IMR-90 (cell line): ENCODE results near the gene RDH13. TPM values are rescaled to one million over a fixed set of nuclear protein-coding genes. Genes with fewer than 3 reads are reported as not detected.

Source experiments
- ATAC-seq: fragments of 200-7000 bp; cut with Tn5 transposase; 2 replicates; pipeline ENCODE4 v1.9.1; 2020; ENCODE audit warnings: low read depth, mild to moderate bottlenecking, moderate library complexity
- BruUV-seq: library from RNA; stranded (reverse); fragments of 400-500 nt; replicated peaks from 2 replicates; lab custom pipeline; 2021; lab: Mats Ljungman, UMichigan
- CTCF ChIA-PET: fragments of 300-600 bp; formaldehyde crosslinking; extraction: SDS; loops from one replicate; lab custom pipeline; 2021; ENCODE audit warnings: antibody characterized with exemption; lab: Yijun Ruan, JAX
- POLR2A ChIA-PET: fragments of 300-600 bp; sonication (Branson Sonifier 250); formaldehyde crosslinking; loops from one replicate; lab custom pipeline; 2022; ENCODE audit warnings: antibody characterized with exemption; ENCODE audit not compliant: unreplicated experiment; lab: Charles Lee
- DNase-seq: peaks from one replicate; pipeline ENCODE4 v3.0.0; 2013
- H2AFZ ChIP-seq: replicated peaks from 2 replicates; pipeline ENCODE3; 2013; ENCODE audit warnings: low read length, mild to moderate bottlenecking; ENCODE audit not compliant: poor library complexity
- H2AK5ac ChIP-seq: 2 replicates; pipeline ENCODE4 v1.6.1; 2013; ENCODE audit warnings: low read depth, low read length, inconsistent platforms
- H2AK9ac ChIP-seq: replicated peaks from 2 replicates; pipeline ENCODE3; 2013; ENCODE audit warnings: mild to moderate bottlenecking, low read depth, low read length, moderate library complexity; ENCODE audit not compliant: poor library complexity
- H2BK120ac ChIP-seq: 2 replicates; pipeline ENCODE4 v1.6.1; 2013; ENCODE audit warnings: low read depth, low read length, inconsistent platforms
- H2BK15ac ChIP-seq: 3 replicates; pipeline ENCODE4 v1.6.1; 2013; ENCODE audit warnings: low read depth, low read length, inconsistent platforms
- H2BK20ac ChIP-seq: 2 replicates; pipeline ENCODE4 v1.6.1; 2013; ENCODE audit warnings: low read depth, mild to moderate bottlenecking, inconsistent platforms, low read length, moderate library complexity
- H2BK5ac ChIP-seq: 2 replicates; pipeline ENCODE4 v1.6.1; 2013; ENCODE audit warnings: mild to moderate bottlenecking, low read depth, low read length, inconsistent platforms; ENCODE audit not compliant: poor library complexity, severe bottlenecking
- H3K14ac ChIP-seq: replicated peaks from 2 replicates; pipeline ENCODE4 v1.6.1; 2013; ENCODE audit warnings: low read depth, low read length, inconsistent platforms
- H3K18ac ChIP-seq: 2 replicates; pipeline ENCODE4 v1.6.1; 2013; ENCODE audit warnings: low read depth, low read length, control low read depth
- H3K23ac ChIP-seq: 2 replicates; pipeline ENCODE4 v1.6.1; 2013; ENCODE audit warnings: low read depth, low read length, inconsistent platforms
- H3K27ac ChIP-seq: 2 replicates; pipeline ENCODE4 v1.5.1; 2013; ENCODE audit warnings: mild to moderate bottlenecking, control low read depth, low read length; ENCODE audit not compliant: insufficient read depth
- H3K27me3 ChIP-seq: 2 replicates; pipeline ENCODE4 v1.6.1; 2013; ENCODE audit warnings: low read length; ENCODE audit not compliant: control insufficient read depth, insufficient read depth
- H3K36me3 ChIP-seq: 2 replicates; pipeline ENCODE4 v1.6.1; 2013; ENCODE audit warnings: low read length, mixed read lengths; ENCODE audit not compliant: control insufficient read depth, insufficient read depth
- H3K4ac ChIP-seq: 2 replicates; pipeline ENCODE4 v1.6.1; 2013; ENCODE audit warnings: low read depth, low read length, inconsistent platforms
- H3K4me1 ChIP-seq: 2 replicates; pipeline ENCODE4 v1.6.1; 2013; ENCODE audit warnings: low read length, mixed read lengths; ENCODE audit not compliant: control insufficient read depth, insufficient read depth
- H3K4me2 ChIP-seq: 2 replicates; pipeline ENCODE4 v1.6.1; 2013; ENCODE audit warnings: low read depth, mild to moderate bottlenecking, control low read depth, low read length, moderate library complexity
- H3K4me3 ChIP-seq: 2 replicates; pipeline ENCODE4 v1.5.1; 2013; ENCODE audit warnings: low read depth, mild to moderate bottlenecking, control low read depth, low read length, moderate library complexity; ENCODE audit not compliant: insufficient read depth
- H3K56ac ChIP-seq: 2 replicates; pipeline ENCODE4 v1.6.1; 2013; ENCODE audit warnings: low read length, inconsistent platforms; ENCODE audit not compliant: insufficient read depth; ENCODE audit errors: extremely low read depth
- H3K79me1 ChIP-seq, 2 experiments: 2 replicates each; pipeline ENCODE4 v1.6.1; 2013; ENCODE audit warnings: low read length in 2 of 2, inconsistent platforms in 1 of 2, low read depth in 1 of 2
- H3K9ac ChIP-seq: 2 replicates; pipeline ENCODE4 v1.6.1; 2013; ENCODE audit warnings: low read depth, low read length, control low read depth
- H3K9me1 ChIP-seq: 2 replicates; pipeline ENCODE4 v1.6.1; 2013; ENCODE audit warnings: low read length, inconsistent platforms; ENCODE audit not compliant: insufficient read depth
- H3K9me3 ChIP-seq: 2 replicates; pipeline ENCODE4 v1.6.1; 2013; ENCODE audit warnings: low read length; ENCODE audit not compliant: control insufficient read depth, insufficient read depth
- H4K20me1 ChIP-seq: 2 replicates; pipeline ENCODE4 v1.6.1; 2013; ENCODE audit warnings: low read length, inconsistent platforms; ENCODE audit not compliant: insufficient read depth
- H4K5ac ChIP-seq: 2 replicates; pipeline ENCODE4 v1.6.1; 2013; ENCODE audit warnings: mild to moderate bottlenecking, low read depth, low read length, control low read depth
- H4K8ac ChIP-seq, 2 experiments: 2 replicates each; pipeline ENCODE4 v1.6.1; 2013; ENCODE audit warnings: low read depth in 2 of 2, low read length in 2 of 2, control low read depth in 1 of 2, inconsistent platforms in 1 of 2
- H4K91ac ChIP-seq: 2 replicates; pipeline ENCODE4 v1.6.1; 2013; ENCODE audit warnings: low read depth, low read length, inconsistent platforms; ENCODE audit not compliant: insufficient read depth
- CEBPB ChIP-seq: IDR thresholded peaks from 2 replicates; pipeline ENCODE4 v1.6.1; 2012; ENCODE audit warnings: low read depth, low read length, improper control_type of control experiment
- CHD1 ChIP-seq: IDR thresholded peaks from 2 replicates; pipeline ENCODE4 v1.6.1; 2012; ENCODE audit warnings: low read depth, low read length, improper control_type of control experiment
- CTCF ChIP-seq: conservative IDR thresholded peaks from 2 replicates; pipeline ENCODE4 v1.5.1; 2012; ENCODE audit warnings: mild to moderate bottlenecking, low read depth, low read length, improper control_type of control experiment
- MAFK ChIP-seq: IDR thresholded peaks from 2 replicates; pipeline ENCODE4 v1.6.1; 2012; ENCODE audit warnings: low read depth, low read length, improper control_type of control experiment
- NFE2L2 ChIP-seq: fragments of 150-350 bp; IDR thresholded peaks from 2 replicates; pipeline ENCODE4 v1.6.1; 2016; ENCODE audit warnings: low read depth, mild to moderate bottlenecking, low read length
- WGBS, 2 experiments: methylation state at CpG; one replicate each; pipeline versions ENCODE4 v1.1.5 to v1.1.7; 2013; ENCODE audit warnings: missing lambda C conversion rate in 2 of 2; ENCODE audit not compliant: insufficient read length in 1 of 2; ENCODE audit errors: extremely low coverage in 2 of 2; 5-methylcytosine and 5-hydroxymethylcytosine counted together
- dilution Hi-C: fragments of 300-500 bp; cut with HindIII; formaldehyde crosslinking; loops from one replicate; pipeline ENCODE4 v1.14.3; 2018; ENCODE audit warnings: low sequenced_read_pairs; ENCODE audit not compliant: unreplicated experiment
- in situ Hi-C: fragments of 300-500 bp; cut with MboI; formaldehyde crosslinking; loops from 3 replicates; pipeline ENCODE4 v1.14.3; 2019; ENCODE audit warnings: low sequenced_read_pairs, inconsistent platforms, mixed read lengths
- intact Hi-C: fragments of 100-400 bp; cut with micrococcal nuclease; formaldehyde crosslinking; loops from 2 replicates; pipeline ENCODE4 v1.10.0; 2022
- polyA plus RNA-seq, 3 experiments: library from polyadenylated mRNA; depleted of rRNA; stranded (reverse); fragments of >200 nt; gene quantifications; 2 replicates each; pipeline ENCODE4 v1.2.3, GENCODE V29; 2012; ENCODE audit warnings: low replicate concordance in 1 of 3
- total RNA-seq: library from RNA; depleted of rRNA; stranded (reverse); fragments of >200 nt; gene quantifications from 2 replicates; pipeline ENCODE4 v1.2.3, GENCODE V29; 2012

The RDH13 gene
- total and polyA plus RNA-seq, 2 of the 4 experiments (the other 2 are of a cell fraction) = 7.5 to 7.8 TPM

GRCh38 chr19:55098716-55099556 is 36.0 kb upstream of the RDH13 start:
- Histone ChIP-seq H3K4me1 (no peaks in the 10 kb centered on the region), H3K14ac (no peak overlapping the region), H3K9me3 (peaks cover 4% of the 10 kb centered on the region), H2BK15ac (no peak overlapping the region), H2BK20ac (no peak overlapping the region), H3K27me3 (no peaks in the 10 kb centered on the region), H3K4me2 (no peak overlapping the region), H2AK9ac (no peak overlapping the region), H2AFZ (peak overlapping the region; percentile 15), H2BK120ac (no peak overlapping the region), H3K4ac (no peak overlapping the region), H3K36me3 (peaks cover 37% of the 10 kb centered on the region), H3K9ac (no peak overlapping the region), H3K9me1 (no peaks in the 10 kb centered on the region), H3K18ac (no peak overlapping the region), H4K5ac (no peak overlapping the region), H2AK5ac (no peak overlapping the region), H3K23ac (no peak overlapping the region), H3K4me3 (no peak overlapping the region), H3K79me1 (peaks cover 11 to 21% of the 10 kb centered on the region in 2 experiments), H3K27ac (no peak overlapping the region), H2BK5ac (no peak overlapping the region), H3K56ac (no peak overlapping the region), H4K20me1 (peaks cover 3% of the 10 kb centered on the region), H4K8ac (no peak overlapping the region), H4K91ac (no peak overlapping the region)
- TF ChIP-seq CEBPB = no peak
- no peak for TF ChIP-seq CTCF
- TF ChIP-seq MAFK = no peak
- TF ChIP-seq NFE2L2 = no peak
- TF ChIP-seq CHD1 = no peak
- no peak for ATAC-seq
- dilution Hi-C loops (no loop called here), in situ Hi-C loops (no loop called here), intact Hi-C loops (no loop called here)
- no TSS peak for BruUV-seq
- POLR2A ChIA-PET = no interaction called here
- CTCF ChIA-PET = no interaction called here
- no peak for DNase-seq
- WGBS, 2 experiments = 94% methylated on average over 21 of the region's 27 CpGs; no CpG with 5 or more reads in 1 of the 2 experiments
